IMR-90 (cell line): ENCODE results near the gene RAB5B. TPM values are rescaled to one million over a fixed set of nuclear protein-coding genes. Genes with fewer than 3 reads are reported as not detected.
A peak's percentile ranks its signal among the peaks of the same experiment; 100 is the strongest.
"Not testable (repeated sequence)": the region's sequence is repeated elsewhere in the genome, so short reads cannot be mapped to it uniquely, and the experiment has no call there.

Experiments
- ATAC-seq: fragments of 200-7000 bp; cut with Tn5 transposase; 2 replicates; pipeline ENCODE4 v1.9.1; 2020; ENCODE audit warnings: low read depth, mild to moderate bottlenecking, moderate library complexity
- BruUV-seq: library from RNA; stranded (reverse); fragments of 400-500 nt; replicated peaks from 2 replicates; lab custom pipeline; 2021; lab: Mats Ljungman, UMichigan
- CTCF ChIA-PET: fragments of 300-600 bp; formaldehyde crosslinking; extraction: SDS; loops from one replicate; lab custom pipeline; 2021; ENCODE audit warnings: antibody characterized with exemption; lab: Yijun Ruan, JAX
- POLR2A ChIA-PET: fragments of 300-600 bp; sonication (Branson Sonifier 250); formaldehyde crosslinking; loops from one replicate; lab custom pipeline; 2022; ENCODE audit warnings: antibody characterized with exemption; ENCODE audit not compliant: unreplicated experiment; lab: Charles Lee
- DNase-seq: peaks from one replicate; pipeline ENCODE4 v3.0.0; 2013
- H2AFZ ChIP-seq: replicated peaks from 2 replicates; pipeline ENCODE3; 2013; ENCODE audit warnings: low read length, mild to moderate bottlenecking; ENCODE audit not compliant: poor library complexity
- H2AK5ac ChIP-seq: 2 replicates; pipeline ENCODE4 v1.6.1; 2013; ENCODE audit warnings: low read depth, low read length, inconsistent platforms
- H2AK9ac ChIP-seq: replicated peaks from 2 replicates; pipeline ENCODE3; 2013; ENCODE audit warnings: mild to moderate bottlenecking, low read depth, low read length, moderate library complexity; ENCODE audit not compliant: poor library complexity
- H2BK120ac ChIP-seq: 2 replicates; pipeline ENCODE4 v1.6.1; 2013; ENCODE audit warnings: low read depth, low read length, inconsistent platforms
- H2BK15ac ChIP-seq: 3 replicates; pipeline ENCODE4 v1.6.1; 2013; ENCODE audit warnings: low read depth, low read length, inconsistent platforms
- H2BK20ac ChIP-seq: 2 replicates; pipeline ENCODE4 v1.6.1; 2013; ENCODE audit warnings: low read depth, mild to moderate bottlenecking, inconsistent platforms, low read length, moderate library complexity
- H2BK5ac ChIP-seq: 2 replicates; pipeline ENCODE4 v1.6.1; 2013; ENCODE audit warnings: mild to moderate bottlenecking, low read depth, low read length, inconsistent platforms; ENCODE audit not compliant: poor library complexity, severe bottlenecking
- H3K14ac ChIP-seq: replicated peaks from 2 replicates; pipeline ENCODE4 v1.6.1; 2013; ENCODE audit warnings: low read depth, low read length, inconsistent platforms
- H3K18ac ChIP-seq: 2 replicates; pipeline ENCODE4 v1.6.1; 2013; ENCODE audit warnings: low read depth, low read length, control low read depth
- H3K23ac ChIP-seq: 2 replicates; pipeline ENCODE4 v1.6.1; 2013; ENCODE audit warnings: low read depth, low read length, inconsistent platforms
- H3K27ac ChIP-seq: 2 replicates; pipeline ENCODE4 v1.5.1; 2013; ENCODE audit warnings: mild to moderate bottlenecking, control low read depth, low read length; ENCODE audit not compliant: insufficient read depth
- H3K27me3 ChIP-seq: 2 replicates; pipeline ENCODE4 v1.6.1; 2013; ENCODE audit warnings: low read length; ENCODE audit not compliant: control insufficient read depth, insufficient read depth
- H3K36me3 ChIP-seq: 2 replicates; pipeline ENCODE4 v1.6.1; 2013; ENCODE audit warnings: low read length, mixed read lengths; ENCODE audit not compliant: control insufficient read depth, insufficient read depth
- H3K4ac ChIP-seq: 2 replicates; pipeline ENCODE4 v1.6.1; 2013; ENCODE audit warnings: low read depth, low read length, inconsistent platforms
- H3K4me1 ChIP-seq: 2 replicates; pipeline ENCODE4 v1.6.1; 2013; ENCODE audit warnings: low read length, mixed read lengths; ENCODE audit not compliant: control insufficient read depth, insufficient read depth
- H3K4me2 ChIP-seq: 2 replicates; pipeline ENCODE4 v1.6.1; 2013; ENCODE audit warnings: low read depth, mild to moderate bottlenecking, control low read depth, low read length, moderate library complexity
- H3K4me3 ChIP-seq: 2 replicates; pipeline ENCODE4 v1.5.1; 2013; ENCODE audit warnings: low read depth, mild to moderate bottlenecking, control low read depth, low read length, moderate library complexity; ENCODE audit not compliant: insufficient read depth
- H3K56ac ChIP-seq: 2 replicates; pipeline ENCODE4 v1.6.1; 2013; ENCODE audit warnings: low read length, inconsistent platforms; ENCODE audit not compliant: insufficient read depth; ENCODE audit errors: extremely low read depth
- H3K79me1 ChIP-seq, 2 experiments: 2 replicates each; pipeline ENCODE4 v1.6.1; 2013; ENCODE audit warnings: low read length in 2 of 2, inconsistent platforms in 1 of 2, low read depth in 1 of 2
- H3K9ac ChIP-seq: 2 replicates; pipeline ENCODE4 v1.6.1; 2013; ENCODE audit warnings: low read depth, low read length, control low read depth
- H3K9me1 ChIP-seq: 2 replicates; pipeline ENCODE4 v1.6.1; 2013; ENCODE audit warnings: low read length, inconsistent platforms; ENCODE audit not compliant: insufficient read depth
- H3K9me3 ChIP-seq: 2 replicates; pipeline ENCODE4 v1.6.1; 2013; ENCODE audit warnings: low read length; ENCODE audit not compliant: control insufficient read depth, insufficient read depth
- H4K20me1 ChIP-seq: 2 replicates; pipeline ENCODE4 v1.6.1; 2013; ENCODE audit warnings: low read length, inconsistent platforms; ENCODE audit not compliant: insufficient read depth
- H4K5ac ChIP-seq: 2 replicates; pipeline ENCODE4 v1.6.1; 2013; ENCODE audit warnings: mild to moderate bottlenecking, low read depth, low read length, control low read depth
- H4K8ac ChIP-seq, 2 experiments: 2 replicates each; pipeline ENCODE4 v1.6.1; 2013; ENCODE audit warnings: low read depth in 2 of 2, low read length in 2 of 2, control low read depth in 1 of 2, inconsistent platforms in 1 of 2
- H4K91ac ChIP-seq: 2 replicates; pipeline ENCODE4 v1.6.1; 2013; ENCODE audit warnings: low read depth, low read length, inconsistent platforms; ENCODE audit not compliant: insufficient read depth
- CEBPB ChIP-seq: IDR thresholded peaks from 2 replicates; pipeline ENCODE4 v1.6.1; 2012; ENCODE audit warnings: low read depth, low read length, improper control_type of control experiment
- MXI1 ChIP-seq: IDR thresholded peaks from 2 replicates; pipeline ENCODE4 v1.6.1; 2012; ENCODE audit warnings: low read depth, mild to moderate bottlenecking, low read length, moderate library complexity, borderline replicate concordance
- RCOR1 ChIP-seq: IDR thresholded peaks from 2 replicates; pipeline ENCODE4 v1.6.1; 2012; ENCODE audit warnings: mild to moderate bottlenecking, low read length, improper control_type of control experiment; ENCODE audit not compliant: insufficient replicate concordance
- RFX5 ChIP-seq: IDR thresholded peaks from 2 replicates; pipeline ENCODE4 v1.8.0; 2012; ENCODE audit warnings: low read depth, mild to moderate bottlenecking, low read length, moderate library complexity
- WGBS, 2 experiments: methylation state at CpG; one replicate each; pipeline versions ENCODE4 v1.1.5 to v1.1.7; 2013; ENCODE audit warnings: missing lambda C conversion rate in 2 of 2; ENCODE audit not compliant: insufficient read length in 1 of 2; ENCODE audit errors: extremely low coverage in 2 of 2; 5-methylcytosine and 5-hydroxymethylcytosine counted together
- dilution Hi-C: fragments of 300-500 bp; cut with HindIII; formaldehyde crosslinking; loops from one replicate; pipeline ENCODE4 v1.14.3; 2018; ENCODE audit warnings: low sequenced_read_pairs; ENCODE audit not compliant: unreplicated experiment
- in situ Hi-C: fragments of 300-500 bp; cut with MboI; formaldehyde crosslinking; loops from 3 replicates; pipeline ENCODE4 v1.14.3; 2019; ENCODE audit warnings: low sequenced_read_pairs, inconsistent platforms, mixed read lengths
- intact Hi-C: fragments of 100-400 bp; cut with micrococcal nuclease; formaldehyde crosslinking; loops from 2 replicates; pipeline ENCODE4 v1.10.0; 2022
- polyA plus RNA-seq, 3 experiments: library from polyadenylated mRNA; depleted of rRNA; stranded (reverse); fragments of >200 nt; gene quantifications; 2 replicates each; pipeline ENCODE4 v1.2.3, GENCODE V29; 2012; ENCODE audit warnings: low replicate concordance in 1 of 3
- total RNA-seq: library from RNA; depleted of rRNA; stranded (reverse); fragments of >200 nt; gene quantifications from 2 replicates; pipeline ENCODE4 v1.2.3, GENCODE V29; 2012
- TF ChIP-seq, protein P1 (sequence below): fragments of 150-350 bp; IDR thresholded peaks from 2 replicates; pipeline ENCODE4 v1.6.1; 2016; ENCODE audit warnings: low read depth, mild to moderate bottlenecking, low read length, moderate library complexity, borderline replicate concordance

RAB5B gene
- total and polyA plus RNA-seq, 2 of the 4 experiments (the other 2 are of a cell fraction), result 56.5 to 99.2 TPM

DNA sequence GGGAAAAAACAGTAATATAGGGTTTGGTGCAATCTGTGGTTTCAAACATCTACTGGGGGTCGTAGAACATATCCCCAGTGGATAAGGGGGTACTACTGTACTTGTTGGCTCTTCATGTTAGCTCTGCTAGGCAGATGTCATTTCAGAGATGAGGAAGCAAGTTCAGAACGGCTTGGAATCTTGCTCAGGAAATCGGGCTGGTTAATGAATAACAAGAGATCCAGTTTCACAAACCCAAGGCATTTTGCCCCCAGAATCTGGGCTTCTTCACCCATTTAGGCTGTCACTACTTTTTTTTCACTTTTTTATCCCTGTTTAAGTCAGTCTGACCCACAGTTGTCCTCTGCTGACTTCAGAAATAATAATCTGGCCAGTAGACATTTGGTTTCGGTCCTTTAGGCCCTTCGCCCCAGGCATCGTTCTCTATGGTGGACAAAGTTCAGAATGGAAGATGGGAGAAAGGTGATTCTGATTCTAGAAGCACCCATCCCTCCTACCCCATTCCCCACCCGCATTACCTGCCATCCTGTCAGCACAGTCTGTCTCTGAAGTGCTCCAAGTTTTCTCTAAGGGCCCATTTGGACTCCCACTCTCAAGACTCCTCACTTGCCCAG is 27.7 kb downstream of the RAB5B start:
- H4K5ac ChIP-seq, result no peak overlapping the region
- ChIA-PET POLR2A (no interaction called here), CTCF (no interaction called here)
- H4K91ac ChIP-seq, result no peak overlapping the region
- no peak overlapping the region for H3K23ac ChIP-seq
- dilution Hi-C loops, result no loop called here
- no TSS peak for BruUV-seq
- H4K20me1 ChIP-seq, result no peaks in the 10 kb centered on the region
- H3K36me3 ChIP-seq, result peaks cover 18% of the 10 kb centered on the region
- H3K56ac ChIP-seq, result no peak overlapping the region
- no peak for ATAC-seq
- no peak overlapping the region for H2AK5ac ChIP-seq
- H3K27ac ChIP-seq, result no peak overlapping the region
- H2BK5ac ChIP-seq, result no peak overlapping the region
- WGBS, 2 experiments, result no CpG with 5 or more reads among the region's 7 CpGs
- no peaks in the 10 kb centered on the region for H3K9me3 ChIP-seq
- H2AFZ ChIP-seq, result no peak overlapping the region
- H3K4me1 ChIP-seq, result peaks cover 2% of the 10 kb centered on the region; the same call in 1 of the 2 replicates
- no peak overlapping the region for H3K4ac ChIP-seq
- intact Hi-C loops, result no loop called here
- in situ Hi-C loops, result no loop called here
- peaks cover 13% of the 10 kb centered on the region; the same call in 1 of the 2 replicates for H3K9me1 ChIP-seq
- no peak overlapping the region for H2BK15ac ChIP-seq
- no peak overlapping the region for H3K14ac ChIP-seq
- no peak overlapping the region for H3K18ac ChIP-seq
- DNase-seq, result no peak
- H3K4me3 ChIP-seq, result no peak overlapping the region
- no peak overlapping the region for H2BK20ac ChIP-seq
- no peak overlapping the region for H3K4me2 ChIP-seq
- no peak overlapping the region for H2AK9ac ChIP-seq
- H3K79me1 ChIP-seq, result peaks cover 5 to 16% of the 10 kb centered on the region in 2 experiments
- H2BK120ac ChIP-seq, result no peak overlapping the region
- TF ChIP-seq RCOR1 (no peak), RFX5 (no peak), MXI1 (no peak), CEBPB (no peak)
- TF ChIP-seq, protein P1, sequence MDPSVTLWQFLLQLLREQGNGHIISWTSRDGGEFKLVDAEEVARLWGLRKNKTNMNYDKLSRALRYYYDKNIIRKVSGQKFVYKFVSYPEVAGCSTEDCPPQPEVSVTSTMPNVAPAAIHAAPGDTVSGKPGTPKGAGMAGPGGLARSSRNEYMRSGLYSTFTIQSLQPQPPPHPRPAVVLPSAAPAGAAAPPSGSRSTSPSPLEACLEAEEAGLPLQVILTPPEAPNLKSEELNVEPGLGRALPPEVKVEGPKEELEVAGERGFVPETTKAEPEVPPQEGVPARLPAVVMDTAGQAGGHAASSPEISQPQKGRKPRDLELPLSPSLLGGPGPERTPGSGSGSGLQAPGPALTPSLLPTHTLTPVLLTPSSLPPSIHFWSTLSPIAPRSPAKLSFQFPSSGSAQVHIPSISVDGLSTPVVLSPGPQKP, result no peak
- H3K9ac ChIP-seq, result no peak overlapping the region
- H3K27me3 ChIP-seq, result no peaks in the 10 kb centered on the region
- no peak overlapping the region for H4K8ac ChIP-seq

DNA sequence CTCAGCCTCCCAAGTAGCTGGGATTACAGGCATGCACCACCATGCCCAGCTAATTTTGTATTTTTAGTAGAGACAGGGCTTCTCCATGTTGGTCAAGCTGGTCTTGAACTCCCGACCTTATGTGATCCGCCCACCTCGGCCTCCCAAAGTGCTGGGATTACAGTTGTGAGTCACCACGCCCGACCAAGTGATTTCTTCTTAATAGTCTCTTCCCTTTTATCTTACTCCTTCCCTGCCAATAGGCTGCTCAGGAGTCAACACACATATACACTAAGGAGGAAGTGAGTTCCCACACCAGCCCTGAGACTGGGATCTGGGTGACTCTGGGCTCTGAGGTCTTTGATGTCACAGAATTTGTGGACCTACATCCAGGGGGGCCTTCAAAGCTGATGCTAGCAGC is 29.5 kb downstream of the RAB5B start:
- H3K4me1 ChIP-seq, H3K4me2 ChIP-seq, H2BK15ac ChIP-seq, H3K27me3 ChIP-seq, ATAC-seq, H4K5ac ChIP-seq, H3K4me3 ChIP-seq, H2BK120ac ChIP-seq, H3K23ac ChIP-seq, BruUV-seq, POLR2A ChIA-PET, H3K27ac ChIP-seq, dilution Hi-C loops, H3K56ac ChIP-seq, H3K18ac ChIP-seq, in situ Hi-C loops, H4K8ac ChIP-seq, H2AK5ac ChIP-seq, H4K91ac ChIP-seq, H2BK20ac ChIP-seq, H3K4ac ChIP-seq, H3K9me3 ChIP-seq, H4K20me1 ChIP-seq, H3K14ac ChIP-seq, CTCF ChIA-PET, DNase-seq, intact Hi-C loops, H3K9ac ChIP-seq, H2BK5ac ChIP-seq, H2AFZ ChIP-seq: not testable (repeated sequence)
- Histone ChIP-seq H2AK9ac (peak overlapping the region; percentile 65), H3K9me1 (peaks cover 16% of the 10 kb centered on the region), H3K36me3 (peaks cover 18% of the 10 kb centered on the region), H3K79me1 (peaks cover 3 to 15% of the 10 kb centered on the region in 2 experiments; a peak in 3 of 4 replicates)
- no CpG with 5 or more reads among the region's 5 CpGs for WGBS, 2 experiments
